H1 (cell line): ENCODE measurements around the gene IL24. TPM values are rescaled to one million over a fixed set of nuclear protein-coding genes. Genes with fewer than 3 reads are reported as not detected.

Source experiments
- CTCF ChIA-PET: fragments of 300-600 bp; sonication (Branson Sonifier 250); formaldehyde crosslinking; loops from one replicate; lab custom pipeline; 2021; ENCODE audit not compliant: partially characterized antibody; lab: Charles Lee
- POLR2A ChIA-PET: fragments of 300-600 bp; sonication (Branson Sonifier 250); formaldehyde crosslinking; loops from one replicate; lab custom pipeline; 2021; ENCODE audit warnings: inconsistent platforms; ENCODE audit not compliant: partially characterized antibody; lab: Charles Lee
- DNase-seq, 2 experiments: peaks; one replicate each; pipeline versions ENCODE4 v3.0.0 to v3.0.0-alpha.2; 2010 to 2022; ENCODE audit warnings: low spot score in 2 of 2, low read depth in 1 of 2, mixed read lengths in 1 of 2
- FAIRE-seq: peaks from 2 replicates; lab custom pipeline; 2011; peaks lifted over from hg19 to GRCh38; lab: Jason Lieb, UNC
- H2AFZ ChIP-seq: 2 replicates; pipeline ENCODE4 v1.8.1; 2012; ENCODE audit warnings: low read length, inconsistent platforms
- H2AK5ac ChIP-seq: 2 replicates; pipeline ENCODE4 v1.6.1; 2013; ENCODE audit warnings: low read depth, low read length
- H2BK120ac ChIP-seq: replicated peaks from 2 replicates; pipeline ENCODE3; 2013; ENCODE audit warnings: low read depth, low read length, inconsistent platforms
- H2BK12ac ChIP-seq: 2 replicates; pipeline ENCODE4 v1.6.1; 2013; ENCODE audit warnings: low read depth, low read length
- H2BK15ac ChIP-seq: 2 replicates; pipeline ENCODE4 v1.6.1; 2013; ENCODE audit warnings: low read length
- H2BK20ac ChIP-seq: 2 replicates; pipeline ENCODE4 v1.6.1; 2013; ENCODE audit warnings: low read length
- H2BK5ac ChIP-seq: 2 replicates; pipeline ENCODE4 v1.6.1; 2013; ENCODE audit warnings: low read depth, low read length
- H3K14ac ChIP-seq: 2 replicates; pipeline ENCODE4 v1.6.1; 2013; ENCODE audit warnings: inconsistent platforms; ENCODE audit not compliant: insufficient read length
- H3K18ac ChIP-seq: 2 replicates; pipeline ENCODE4 v1.6.1; 2013; ENCODE audit warnings: low read length; ENCODE audit errors: extremely low read depth
- H3K23ac ChIP-seq: 2 replicates; pipeline ENCODE4 v1.6.1; 2013; ENCODE audit warnings: inconsistent platforms; ENCODE audit not compliant: insufficient read length
- H3K23me2 ChIP-seq: 2 replicates; pipeline ENCODE4 v1.6.1; 2013; ENCODE audit warnings: low read depth, low read length
- H3K27ac ChIP-seq: 2 replicates; pipeline ENCODE4 v1.6.1; 2011; ENCODE audit warnings: low read depth, low read length, inconsistent platforms
- H3K27me3 ChIP-seq, 4 experiments: replicated peaks in 1 of 4; 1 replicate in 1 of 4; 2 replicates in 3 of 4; pipeline versions ENCODE4 v1.6.1 to v1.8.1; 2011 to 2013; ENCODE audit warnings: low read length in 3 of 4, mild to moderate bottlenecking in 3 of 4, inconsistent platforms in 2 of 4, mixed read lengths in 2 of 4, moderate library complexity in 1 of 4; ENCODE audit not compliant: control insufficient read depth in 3 of 4, insufficient read depth in 3 of 4; ENCODE audit errors: extremely low read depth in 1 of 4
- H3K36me3 ChIP-seq, 4 experiments: 2 replicates each; pipeline versions ENCODE4 v1.6.1 to v1.8.1; 2011 to 2013; ENCODE audit warnings: mild to moderate bottlenecking in 4 of 4, low read length in 3 of 4, moderate library complexity in 2 of 4, control low read depth in 1 of 4, inconsistent platforms in 1 of 4; ENCODE audit not compliant: insufficient read depth in 4 of 4, control insufficient read depth in 2 of 4
- H3K4ac ChIP-seq: replicated peaks from 2 replicates; pipeline ENCODE3; 2013; ENCODE audit warnings: low read length, low read depth, mixed read lengths, inconsistent platforms; ENCODE audit not compliant: insufficient read length
- H3K4me1 ChIP-seq, 4 experiments: replicated peaks in 1 of 4; 1 replicate in 1 of 4; 2 replicates in 3 of 4; pipeline versions ENCODE4 v1.6.1 to v1.8.1; 2011 to 2013; ENCODE audit warnings: low read length in 3 of 4, inconsistent platforms in 2 of 4, mixed read lengths in 1 of 4; ENCODE audit not compliant: insufficient read depth in 4 of 4, control insufficient read depth in 3 of 4
- H3K4me2 ChIP-seq, 2 experiments: 2 replicates each; pipeline versions ENCODE4 v1.6.1 to v1.8.1; 2011 to 2013; ENCODE audit warnings: low read depth in 2 of 2, low read length in 2 of 2, control low read depth in 1 of 2, inconsistent platforms in 1 of 2, mild to moderate bottlenecking in 1 of 2; ENCODE audit not compliant: insufficient read depth in 1 of 2
- H3K4me3 ChIP-seq, 4 experiments: fragments of 200-600, 300-600 bp in 1 of 4; sonication (generic), shearing (Covaris generic), sonication (Bioruptor Twin) in 1 of 4; 2 replicates each; pipeline versions ENCODE4 v1.5.1 to v1.8.1; 2011 to 2016; ENCODE audit warnings: low read length in 4 of 4, low read depth in 3 of 4, control low read depth in 2 of 4, inconsistent platforms in 2 of 4, mild to moderate bottlenecking in 2 of 4, mixed read lengths in 1 of 4, moderate library complexity in 1 of 4; ENCODE audit not compliant: insufficient read depth in 2 of 4; ENCODE audit errors: extremely low read depth in 1 of 4
- H3K56ac ChIP-seq: replicated peaks from 2 replicates; pipeline ENCODE3; 2013; ENCODE audit warnings: low read depth, mild to moderate bottlenecking, mixed read lengths, low read length, inconsistent platforms; ENCODE audit not compliant: insufficient read length
- H3K79me1 ChIP-seq: 2 replicates; pipeline ENCODE4 v1.6.1; 2013; ENCODE audit warnings: low read depth, low read length, control low read depth
- H3K79me2 ChIP-seq, 2 experiments: 2 replicates each; pipeline versions ENCODE4 v1.6.1 to v1.8.1; 2012 to 2013; ENCODE audit warnings: low read length in 2 of 2, mild to moderate bottlenecking in 2 of 2, inconsistent platforms in 1 of 2; ENCODE audit not compliant: insufficient read depth in 2 of 2, control insufficient read depth in 1 of 2
- H3K9ac ChIP-seq, 4 experiments: replicated peaks in 1 of 4; 1 replicate in 1 of 4; 2 replicates in 3 of 4; pipeline versions ENCODE4 v1.6.1 to v1.8.1; 2011 to 2013; ENCODE audit warnings: low read depth in 3 of 4, low read length in 3 of 4, control low read depth in 2 of 4, mild to moderate bottlenecking in 2 of 4, moderate library complexity in 2 of 4, inconsistent platforms in 1 of 4; ENCODE audit errors: extremely low read depth in 1 of 4
- H3K9me3 ChIP-seq, 2 experiments: 2 replicates each; pipeline versions ENCODE4 v1.6.1 to v1.8.1; 2012 to 2013; ENCODE audit warnings: mild to moderate bottlenecking in 2 of 2, moderate library complexity in 2 of 2, control low read depth in 1 of 2, inconsistent platforms in 1 of 2, low read depth in 1 of 2, low read length in 1 of 2, mixed read lengths in 1 of 2; ENCODE audit not compliant: insufficient read depth in 2 of 2
- H4K20me1 ChIP-seq, 2 experiments: replicated peaks in 1 of 2; 2 replicates each; pipeline versions ENCODE3 to v1.8.1; 2011 to 2013; ENCODE audit warnings: inconsistent platforms in 2 of 2, low read length in 2 of 2, mild to moderate bottlenecking in 1 of 2; ENCODE audit not compliant: insufficient read depth in 2 of 2, control insufficient read depth in 1 of 2
- H4K5ac ChIP-seq: 2 replicates; pipeline ENCODE4 v1.6.1; 2013; ENCODE audit warnings: low read length, low read depth, mixed read lengths, inconsistent platforms; ENCODE audit not compliant: insufficient read length
- H4K8ac ChIP-seq: 2 replicates; pipeline ENCODE4 v1.8.0; 2013; ENCODE audit warnings: mild to moderate bottlenecking, moderate library complexity, low read length, inconsistent platforms; ENCODE audit not compliant: insufficient read depth; ENCODE audit errors: extremely low read depth
- H4K91ac ChIP-seq: replicated peaks from 2 replicates; pipeline ENCODE3; 2013; ENCODE audit warnings: low read length, mixed read lengths, inconsistent platforms; ENCODE audit not compliant: insufficient read length
- BRCA1 ChIP-seq: IDR thresholded peaks from 2 replicates; pipeline ENCODE4 v1.6.1; 2012; ENCODE audit warnings: low read depth, low read length, improper control_type of control experiment
- CTCF ChIP-seq, 3 experiments: IDR thresholded peaks; 1 replicate in 2 of 3; 2 replicates in 1 of 3; pipeline versions ENCODE4 v1.5.1 to v1.6.1; 2011; ENCODE audit warnings: low read length in 3 of 3, mild to moderate bottlenecking in 3 of 3, inconsistent platforms in 2 of 3, low read depth in 1 of 3, moderate library complexity in 1 of 3; ENCODE audit not compliant: insufficient read depth in 1 of 3; ENCODE audit errors: control extremely low read depth in 1 of 3
- WGBS, 2 experiments: shearing (Covaris generic) in 1 of 2; methylation state at CpG; one replicate each; pipeline versions ENCODE4 v1.1.6 to v1.1.7; 2013 to 2015; ENCODE audit warnings: low lambda C conversion rate in 2 of 2, mixed read lengths in 2 of 2, inconsistent platforms in 1 of 2, low coverage in 1 of 2, missing lambda C conversion rate in 1 of 2; ENCODE audit not compliant: insufficient replicate concordance in 2 of 2, insufficient coverage in 1 of 2, insufficient read length in 1 of 2; ENCODE audit errors: extremely low coverage in 1 of 2, missing lambda C conversion rate in 1 of 2; 5-methylcytosine and 5-hydroxymethylcytosine counted together
- polyA plus RNA-seq, 7 experiments: library from polyadenylated mRNA; depleted of rRNA in 3 of 7; stranded (reverse) in 5 of 7; unstranded in 2 of 7; fragments of >200 nt in 5 of 7; fragments of 200-250 nt in 2 of 7; gene quantifications; 1 replicate in 5 of 7; 2 replicates in 1 of 7; 4 replicates in 1 of 7; pipeline versions ENCODE4 v1.2.1 to v1.2.3, GENCODE V29; 2011 to 2013; ENCODE audit warnings: missing spikeins in 2 of 7, mixed read lengths in 2 of 7
- total RNA-seq: library from RNA; stranded (reverse); fragmentation: NEBNext Ultra II Directional; extraction: Animal tissue kit (Norgen Biotek cat#: 25700); gene quantifications from 2 replicates; pipeline ENCODE4 v1.2.1, GENCODE V29; 2021

Gene IL24
- total and polyA plus RNA-seq, 2 of the 8 experiments (the other 6 are each of a cell fraction or from before 2014, with no cell fraction given) = not detected

DNA sequence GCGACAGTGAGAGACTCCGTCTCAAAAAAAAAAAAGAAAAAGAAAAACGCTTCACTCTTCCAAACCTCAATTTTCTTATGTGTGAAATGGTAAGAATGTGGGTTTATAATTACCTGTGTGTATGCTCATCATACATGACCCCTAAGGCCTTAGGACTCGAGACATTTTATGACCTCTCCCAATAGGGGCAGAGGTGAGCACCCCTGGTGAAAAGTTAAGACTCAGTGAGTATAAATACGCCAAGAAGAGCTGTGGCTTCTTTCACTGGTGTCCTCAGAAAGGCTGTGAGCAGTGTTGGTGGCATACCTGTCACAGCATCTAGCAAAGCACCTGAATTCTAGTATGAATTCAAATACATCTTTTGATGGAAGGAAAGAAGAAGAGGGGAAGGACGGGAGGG is 32.3 kb downstream of the IL24 start:
- WGBS, 2 experiments = 87% methylated on average over 3 of the region's 6 CpGs; no CpG with 5 or more reads in 1 of the 2 experiments
- H3K27me3 ChIP-seq = no peaks in the 10 kb centered on the region
- DNase-seq (no peak), FAIRE-seq (no peak)
- no peak overlapping the region for H4K8ac ChIP-seq
- H3K56ac ChIP-seq = no peak overlapping the region
- no peaks in the 10 kb centered on the region for H3K36me3 ChIP-seq
- H3K23me2 ChIP-seq = peaks cover 1% of the 10 kb centered on the region; the same call in 1 of the 2 replicates
- H2BK12ac ChIP-seq = no peak overlapping the region
- no peak overlapping the region for H3K9ac ChIP-seq
- ChIA-PET CTCF (interaction anchor here (1.2 to 13.8 kb wide), 7 partner anchors 12 to 64 kb away, joined by 4 to 226 read pairs (median 5); partner anchors contain the start of genes FCMR, IL20 and PIGR), POLR2A (no interaction called here)
- H2BK5ac ChIP-seq = no peak overlapping the region
- no peaks in the 10 kb centered on the region for H3K9me3 ChIP-seq
- no peaks in the 10 kb centered on the region for H3K79me1 ChIP-seq
- no peak overlapping the region for H3K27ac ChIP-seq
- no peak overlapping the region for H2BK120ac ChIP-seq
- no peak overlapping the region for H3K18ac ChIP-seq
- no peak overlapping the region for H2BK20ac ChIP-seq
- TF ChIP-seq BRCA1 = no peak
- peak in 1 of 3 experiments; percentile 28; a peak in 2 of 4 replicates for TF ChIP-seq CTCF (IDR thresholded peaks at IDR 0.05; ENCODE audit: control extremely low read depth in 1 of 3, insufficient read depth in 1 of 3, low read depth in 1 of 3, low read length in 3 of 3)
- H2AK5ac ChIP-seq = no peak overlapping the region
- no peak overlapping the region for H2BK15ac ChIP-seq
- H3K4me1 ChIP-seq = no peaks in the 10 kb centered on the region
- peaks cover 0 to 1% of the 10 kb centered on the region in 2 experiments for H4K20me1 ChIP-seq
- H3K4me3 ChIP-seq = no peak overlapping the region
- no peak overlapping the region for H2AFZ ChIP-seq
- no peak overlapping the region for H3K4ac ChIP-seq
- no peak overlapping the region for H3K23ac ChIP-seq
- no peak overlapping the region for H4K5ac ChIP-seq
- H4K91ac ChIP-seq = no peak overlapping the region
- no peaks in the 10 kb centered on the region for H3K79me2 ChIP-seq
- H3K14ac ChIP-seq = no peak overlapping the region
- H3K4me2 ChIP-seq = no peak overlapping the region
